GM23248 (cell line): ENCODE results near the gene TTBK2. TPM values are rescaled to one million over a fixed set of nuclear protein-coding genes. Genes with fewer than 3 reads are reported as not detected.

Experiments
- DNase-seq: peaks from one replicate; pipeline ENCODE4 v3.0.0-alpha.2; 2015
- H2AFZ ChIP-seq: fragments of 200-600 bp; sonication (generic); 2 replicates; pipeline ENCODE4 v1.6.1; 2016; ENCODE audit warnings: antibody characterized with exemption
- H3F3A ChIP-seq: fragments of 200-600 bp; sonication (generic); 2 replicates; pipeline ENCODE4 v1.6.1; 2016; ENCODE audit warnings: mild to moderate bottlenecking, antibody characterized with exemption, mixed run types; ENCODE audit not compliant: insufficient read depth
- H3K27ac ChIP-seq: fragments of 200-600 bp; sonication (generic); 2 replicates; pipeline ENCODE4 v1.5.1; 2016; ENCODE audit warnings: mild to moderate bottlenecking
- H3K27me3 ChIP-seq: fragments of 200-600 bp; sonication (generic); replicated peaks from 2 replicates; pipeline ENCODE4 v1.6.1; 2016; ENCODE audit warnings: mild to moderate bottlenecking; ENCODE audit not compliant: insufficient read depth
- H3K36me3 ChIP-seq: fragments of 200-600 bp; sonication (generic); 2 replicates; pipeline ENCODE4 v1.6.1; 2016; ENCODE audit warnings: low read depth, mild to moderate bottlenecking
- H3K4me1 ChIP-seq: fragments of 200-600 bp; sonication (generic); 2 replicates; pipeline ENCODE4 v1.6.1; 2016; ENCODE audit warnings: mild to moderate bottlenecking; ENCODE audit not compliant: insufficient read depth
- H3K4me2 ChIP-seq: fragments of 200-600 bp; sonication (generic); one replicate; pipeline ENCODE4 v1.6.1; 2016; ENCODE audit warnings: mild to moderate bottlenecking; ENCODE audit not compliant: unreplicated experiment
- H3K4me3 ChIP-seq: fragments of 200-600 bp; sonication (generic); 2 replicates; pipeline ENCODE4 v1.5.1; 2016; ENCODE audit warnings: mild to moderate bottlenecking
- H3K79me2 ChIP-seq: fragments of 200-600 bp; sonication (generic); 2 replicates; pipeline ENCODE4 v1.6.1; 2016; ENCODE audit warnings: mild to moderate bottlenecking; ENCODE audit not compliant: insufficient read depth
- H3K9ac ChIP-seq: fragments of 200-600 bp; sonication (generic); 2 replicates; pipeline ENCODE4 v1.6.1; 2016; ENCODE audit warnings: mild to moderate bottlenecking
- H3K9me2 ChIP-seq: fragments of 200-600 bp; sonication (generic); 2 replicates; pipeline ENCODE4 v1.6.1; 2016; ENCODE audit warnings: mixed run types, mild to moderate bottlenecking, moderate library complexity; ENCODE audit not compliant: insufficient read depth
- H3K9me3 ChIP-seq: fragments of 200-600 bp; sonication (generic); one replicate; pipeline ENCODE4 v1.6.1; 2017; ENCODE audit warnings: low read depth
- H4K20me1 ChIP-seq: fragments of 200-600 bp; sonication (generic); 2 replicates; pipeline ENCODE4 v1.6.0; 2016; ENCODE audit not compliant: insufficient read depth
- EZH2 ChIP-seq: fragments of 200-600 bp; sonication (generic); IDR thresholded peaks from 2 replicates; pipeline ENCODE4 v1.6.1; 2018; ENCODE audit warnings: antibody characterized with exemption, mild to moderate bottlenecking; ENCODE audit not compliant: insufficient read depth, poor library complexity, severe bottlenecking
- EZH2phosphoT487 ChIP-seq: fragments of 200-600 bp; sonication (generic); IDR thresholded peaks from 2 replicates; pipeline ENCODE4 v1.6.1; 2018; ENCODE audit warnings: antibody characterized with exemption, moderate library complexity, mild to moderate bottlenecking, low read depth; ENCODE audit not compliant: insufficient read depth
- WGBS, 2 experiments: methylation state at CpG; one replicate each; pipeline ENCODE4 v1.1.6; 2015 to 2017; ENCODE audit warnings: low lambda C conversion rate in 2 of 2, low coverage in 1 of 2; ENCODE audit errors: missing lambda C conversion rate in 2 of 2; 5-methylcytosine and 5-hydroxymethylcytosine counted together
- in situ Hi-C: fragments of 300-500 bp; cut with MboI; formaldehyde crosslinking; loops from 2 replicates; pipeline ENCODE4 v1.15.0; 2020
- polyA plus RNA-seq: library from polyadenylated mRNA; unstranded; fragments of >200 nt; fragmentation: Nextera tagmentation; extraction: Ambion mirVana; gene quantifications from 2 replicates; pipeline ENCODE4 v1.2.1, GENCODE V29; 2016
- total RNA-seq: library from RNA; depleted of rRNA; stranded (reverse); fragments of >200 nt; shearing (Covaris generic); gene quantifications from 2 replicates; pipeline ENCODE4 v1.2.3, GENCODE V29; 2014

Gene TTBK2
- total and polyA plus RNA-seq, 2 experiments from 2014 or later, result 5.1 to 6.3 TPM

- H3K4me1 ChIP-seq, result no peaks in the 10 kb centered on the region
- H4K20me1 ChIP-seq, result no peaks in the 10 kb centered on the region
- TF ChIP-seq EZH2, result no peak
- TF ChIP-seq EZH2phosphoT487, result no peak
- H3K27ac ChIP-seq, result no peak overlapping the region
- H3F3A ChIP-seq, result no peaks in the 10 kb centered on the region; the same call in 1 of the 2 replicates
- no peak overlapping the region for H3K4me3 ChIP-seq
- H3K36me3 ChIP-seq, result no peaks in the 10 kb centered on the region
- no peak for DNase-seq
- no peak overlapping the region for H2AFZ ChIP-seq
- H3K9ac ChIP-seq, result no peak overlapping the region
- no peaks in the 10 kb centered on the region for H3K27me3 ChIP-seq
- WGBS, 2 experiments, result 88 to 96% methylated on average over 2 of the region's 2 CpGs
- in situ Hi-C loops, result no loop called here
- no peaks in the 10 kb centered on the region for H3K9me3 ChIP-seq
- H3K9me2 ChIP-seq, result no peaks in the 10 kb centered on the region
- no peaks in the 10 kb centered on the region for H3K79me2 ChIP-seq
- no peak overlapping the region for H3K4me2 ChIP-seq
Measured at GRCh38 chr15:42932833-42933515, 12.4 kb upstream of the TTBK2 start.

- no peaks in the 10 kb centered on the region for H4K20me1 ChIP-seq
- H3K36me3 ChIP-seq, result no peaks in the 10 kb centered on the region
- no peak for DNase-seq
- no peaks in the 10 kb centered on the region for H3K27me3 ChIP-seq
- in situ Hi-C loops, result no loop called here
- no peaks in the 10 kb centered on the region for H3K9me2 ChIP-seq
- no peaks in the 10 kb centered on the region for H3K9me3 ChIP-seq
- no peaks in the 10 kb centered on the region for H3K79me2 ChIP-seq
- no peak overlapping the region for H3K4me3 ChIP-seq
- no peak overlapping the region for H2AFZ ChIP-seq
- TF ChIP-seq EZH2phosphoT487 (no peak), EZH2 (no peak)
- no peak overlapping the region for H3K4me2 ChIP-seq
- no peaks in the 10 kb centered on the region; the same call in 1 of the 2 replicates for H3F3A ChIP-seq
- 78 to 82% methylated on average over 6 to 7 of the region's 7 CpGs for WGBS, 2 experiments
- no peak overlapping the region for H3K9ac ChIP-seq
- H3K27ac ChIP-seq, result no peak overlapping the region
- H3K4me1 ChIP-seq, result no peaks in the 10 kb centered on the region
Measured at GRCh38 chr15:42931702-42932486, 11.3 kb upstream of the TTBK2 start.

- H3K9me3 ChIP-seq, result no peaks in the 10 kb centered on the region
- no peak overlapping the region for H3K4me3 ChIP-seq
- 49 to 57% methylated on average over 2 of the region's 2 CpGs for WGBS, 2 experiments
- DNase-seq, result no peak
- H3K9ac ChIP-seq, result no peak overlapping the region
- no peaks in the 10 kb centered on the region for H3K4me1 ChIP-seq
- TF ChIP-seq EZH2phosphoT487 (no peak), EZH2 (no peak)
- in situ Hi-C loops, result loop anchor here (10.0 kb wide), 1 partner anchor 215 kb away; no protein-coding TSS in a partner anchor
- no peaks in the 10 kb centered on the region for H3K36me3 ChIP-seq
- H4K20me1 ChIP-seq, result no peaks in the 10 kb centered on the region
- no peak overlapping the region for H2AFZ ChIP-seq
- H3F3A ChIP-seq, result no peaks in the 10 kb centered on the region
- H3K27me3 ChIP-seq, result no peaks in the 10 kb centered on the region
- H3K9me2 ChIP-seq, result no peaks in the 10 kb centered on the region
- no peak overlapping the region for H3K27ac ChIP-seq
- no peaks in the 10 kb centered on the region for H3K79me2 ChIP-seq
- no peak overlapping the region for H3K4me2 ChIP-seq
Measured at GRCh38 chr15:42929306-42929848, 8.8 kb upstream of the TTBK2 start.

DNA sequence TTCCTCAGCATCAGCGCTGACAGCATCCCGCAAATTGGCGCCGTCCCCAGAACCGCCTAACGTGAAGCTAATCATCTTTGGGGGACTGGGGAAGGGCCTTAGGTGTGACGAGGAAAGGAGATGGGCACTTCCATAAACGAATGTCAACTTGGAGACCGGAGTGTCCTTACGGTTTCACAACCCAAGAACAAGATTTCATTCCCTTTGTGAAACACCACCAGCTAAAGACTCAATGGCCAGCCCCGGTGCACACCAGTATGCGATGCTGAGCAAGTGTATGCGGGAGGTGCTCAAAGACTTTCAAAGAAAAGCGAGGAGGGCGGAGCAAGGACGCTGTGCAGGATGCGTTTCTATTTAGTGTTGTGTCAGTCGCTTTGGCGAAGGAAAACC lies 759 bp upstream of the TTBK2 start:
- H3K27me3 ChIP-seq, result no peaks in the 10 kb centered on the region
- peak overlapping the region; percentile 39 for H3K9ac ChIP-seq
- H3K4me3 ChIP-seq, result peak overlapping the region; percentile 82
- in situ Hi-C loops, result loop anchor here (10.0 kb wide), 1 partner anchor 207 kb away; no protein-coding TSS in a partner anchor
- H3K9me3 ChIP-seq, result no peaks in the 10 kb centered on the region
- TF ChIP-seq EZH2phosphoT487 (no peak), EZH2 (no peak)
- H3K4me2 ChIP-seq, result peak overlapping the region; percentile 78
- H3K36me3 ChIP-seq, result no peaks in the 10 kb centered on the region
- 2 to 3% methylated on average over 19 of the region's 19 CpGs for WGBS, 2 experiments
- peaks cover 16% of the 10 kb centered on the region for H3F3A ChIP-seq
- peak; percentile 67 for DNase-seq
- peaks cover 13% of the 10 kb centered on the region for H3K4me1 ChIP-seq
- peaks cover 33% of the 10 kb centered on the region for H3K79me2 ChIP-seq
- no peaks in the 10 kb centered on the region for H4K20me1 ChIP-seq
- H3K9me2 ChIP-seq, result no peaks in the 10 kb centered on the region
- no peak overlapping the region for H3K27ac ChIP-seq
- H2AFZ ChIP-seq, result peak overlapping the region; percentile 97
